Muscle of arm (tissue), 14 donors: ENCODE results near the gene CLEC18A. TPM values are rescaled to one million over a fixed set of nuclear protein-coding genes. Genes with fewer than 3 reads are reported as not detected.
"Not testable (repeated sequence)": the region's sequence is repeated elsewhere in the genome, so short reads cannot be mapped to it uniquely, and the experiment has no call there.

Source experiments
- DNase-seq: peaks from one replicate; pipeline ENCODE4 v3.0.0-alpha.2; 2013
- long read RNA-seq, 11 donors: transcript quantifications; one replicate each; lab custom pipeline, GENCODE V29; 2026
- polyA plus RNA-seq, 12 donors: library from polyadenylated mRNA; unstranded; fragments of 120-200 nt; gene quantifications; one replicate each; pipeline ENCODE4 v1.2.1, GENCODE V29; 2013; ENCODE audit not compliant: insufficient read length in 12 of 12

Gene CLEC18A
- polyA plus RNA-seq = under 1 TPM in 9 of 12 donors, not detected in 3; 0.16 to 0.90 (median 0.56) TPM
- long read RNA-seq, donor 1 = 0 reads
- long read RNA-seq, donor 2 = 0 reads
- long read RNA-seq, donor 3 = 0 reads
- long read RNA-seq, donor 4 = 0 reads
- long read RNA-seq, donor 5 = 0 reads
- long read RNA-seq, donor 6 = 0 reads
- long read RNA-seq, donor 7 = 0 reads
- long read RNA-seq, donor 8, partial matches to known transcripts = 0 of 1 reads
- long read RNA-seq, donor 8, other reads (novel, unspliced or antisense) = 0 of 1 reads
- long read RNA-seq, donor 9 = 0 reads
- long read RNA-seq, donor 10 = 0 reads
- long read RNA-seq, donor 11 = 0 reads

- not testable (repeated sequence) for DNase-seq
These were observed at the start of gene CLEC18A for GRCh38 chr16:69951017-69951671. TSS of gene CLEC18A (plus strand) at chr16:69951334. CDS start at chr16:69951367, 33 bp downstream.

DNA sequence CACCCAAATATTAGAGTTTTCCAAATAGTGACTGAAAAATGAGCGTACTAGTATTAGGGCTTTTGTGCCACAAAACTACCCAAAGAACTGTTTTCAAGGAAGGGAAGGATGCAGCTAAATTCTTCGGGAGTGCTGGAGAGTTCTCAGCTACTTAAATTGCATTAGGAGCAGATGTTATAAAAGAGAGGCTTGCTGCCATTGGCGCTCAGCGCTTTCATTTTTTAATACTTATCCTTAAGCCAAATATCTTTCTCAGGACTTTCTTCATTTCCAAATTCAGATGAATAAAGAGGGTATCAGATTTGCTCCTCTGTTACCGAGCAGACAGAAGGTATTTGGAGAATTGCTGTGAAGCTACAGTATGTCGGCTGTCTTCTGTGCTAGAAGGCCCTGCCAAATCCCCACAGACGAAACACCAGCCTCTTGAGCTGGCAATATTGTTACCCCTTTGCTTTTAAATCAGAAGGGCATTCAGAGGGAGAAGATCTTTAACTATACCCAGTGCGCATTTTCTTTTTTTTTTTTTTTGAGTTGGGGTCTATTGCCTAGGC is 47.2 kb upstream of the CLEC18A start:
- no peak for DNase-seq

DNA sequence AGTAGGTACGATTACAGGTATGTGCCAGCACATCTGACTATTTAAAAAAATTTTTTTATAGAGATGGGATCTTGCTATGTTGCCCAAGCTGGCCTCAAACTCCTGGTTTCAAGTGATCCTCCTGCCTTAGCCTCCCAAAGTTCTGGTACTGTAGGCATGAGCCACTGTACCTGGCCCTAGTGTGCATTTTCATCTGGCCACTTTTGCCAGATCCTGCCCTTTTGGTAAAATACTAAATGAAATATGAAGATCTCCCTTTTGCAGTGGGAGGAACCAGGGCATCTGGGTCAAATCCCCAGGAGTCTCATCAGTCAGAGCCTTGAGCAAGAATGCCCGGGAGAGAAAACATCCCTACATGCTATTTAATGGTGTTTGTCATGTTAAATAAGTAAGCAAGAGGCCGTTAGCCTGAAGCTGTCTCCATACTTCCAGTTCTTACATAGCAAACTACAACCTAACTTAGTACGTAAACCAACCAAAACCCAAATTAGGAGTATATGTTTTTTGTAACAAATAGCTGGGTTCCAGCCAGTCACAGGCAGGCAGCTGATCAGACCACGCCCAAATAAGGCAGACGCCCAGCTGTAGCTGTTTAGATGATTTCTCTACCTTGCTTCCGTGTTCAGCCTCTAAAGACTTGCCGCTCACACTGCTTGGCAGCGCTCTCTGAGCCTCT is 46.5 kb upstream of the CLEC18A start:
- no peak for DNase-seq

DNA sequence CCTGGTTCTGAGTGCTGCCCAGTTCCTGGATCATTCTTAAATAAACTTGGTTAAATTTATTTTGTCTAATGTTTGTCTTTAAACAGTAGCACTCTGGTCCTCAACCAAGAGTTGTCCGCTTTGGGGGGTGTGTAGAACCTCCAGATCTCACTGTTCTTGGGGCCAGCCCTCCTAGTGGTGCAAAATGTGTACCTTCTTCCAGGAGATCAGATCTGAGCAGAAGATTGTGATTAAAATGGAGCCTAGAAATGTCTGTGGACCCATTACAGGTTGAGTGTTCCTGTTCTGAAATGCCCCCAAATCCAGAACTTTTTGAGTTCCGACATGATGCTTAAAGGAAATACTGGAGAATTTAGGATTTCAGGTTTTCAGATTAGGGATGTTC is 46.0 kb upstream of the CLEC18A start:
- DNase-seq = no peak

- DNase-seq = no peak
These were observed 44.2 kb upstream of the CLEC18A start for GRCh38 chr16:69906838-69907401.

GRCh38 chr16:69909043-69909442 is 42.1 kb upstream of the CLEC18A start:
- DNase-seq = no peak

GRCh38 chr16:69909760-69910159 is 41.4 kb upstream of the CLEC18A start:
- no peak for DNase-seq

- no peak for DNase-seq
These were observed 40.2 kb upstream of the CLEC18A start for GRCh38 chr16:69910964-69911363.

DNA sequence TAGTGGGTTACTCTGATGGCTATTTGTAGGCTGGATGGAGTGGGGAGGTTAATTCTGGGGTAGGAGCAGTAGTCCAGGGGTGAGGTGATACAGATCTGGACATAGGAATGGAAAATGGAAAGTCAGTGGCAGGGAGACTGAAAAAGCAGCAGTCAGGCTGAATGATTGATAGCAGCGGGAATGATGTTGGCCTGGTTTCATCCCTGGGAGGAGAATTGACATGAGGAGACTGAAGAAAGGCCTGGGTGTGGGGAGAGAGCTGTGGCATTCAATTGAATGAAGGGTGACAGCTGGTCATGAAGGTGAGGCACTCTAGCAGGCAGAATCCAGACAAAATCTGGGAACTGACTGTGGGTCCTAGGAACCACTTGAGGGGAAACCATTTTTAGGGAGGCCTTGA is 34.7 kb upstream of the CLEC18A start:
- no peak for DNase-seq

- no peak for DNase-seq
These were observed 33.8 kb upstream of the CLEC18A start for GRCh38 chr16:69917311-69917710.

DNA sequence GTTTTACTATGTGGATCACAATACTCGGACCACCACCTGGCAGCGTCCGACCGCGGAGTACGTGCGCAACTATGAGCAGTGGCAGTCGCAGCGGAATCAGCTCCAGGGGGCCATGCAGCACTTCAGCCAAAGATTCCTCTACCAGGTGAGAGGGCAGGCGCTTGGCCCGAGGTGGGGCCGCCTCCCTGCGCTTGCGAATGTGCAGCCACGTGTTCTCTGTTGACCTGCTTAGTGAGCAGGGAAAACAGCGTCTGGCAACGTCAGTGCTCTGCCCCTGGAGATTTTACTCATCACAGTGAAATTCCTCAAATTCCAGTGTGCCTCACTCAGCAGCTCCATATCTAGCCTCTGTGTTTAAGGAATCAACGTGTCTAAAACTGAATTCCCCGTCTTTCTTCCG is 33.4 kb upstream of the CLEC18A start:
- no peak for DNase-seq

DNA sequence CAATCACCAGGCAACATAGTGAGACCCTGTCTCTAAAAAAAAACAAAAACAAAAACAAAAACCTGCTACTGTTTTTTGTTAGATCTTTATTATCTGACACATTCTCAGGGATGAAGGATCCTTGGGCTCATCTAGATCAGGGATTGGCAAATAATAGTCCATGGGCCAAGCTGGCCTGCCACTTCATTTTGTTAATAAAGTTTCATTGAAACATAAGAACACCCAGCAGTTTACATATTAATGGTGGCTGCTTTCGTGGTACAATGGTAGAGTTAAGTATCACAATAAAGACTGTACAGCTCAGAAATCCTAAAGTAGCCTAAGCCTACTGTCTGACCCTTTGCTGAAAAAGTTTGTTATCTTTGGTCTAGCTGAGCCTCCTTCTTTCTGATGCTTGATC is 32.9 kb upstream of the CLEC18A start:
- no peak for DNase-seq

GRCh38 chr16:69921127-69921526 is 30.0 kb upstream of the CLEC18A start:
- no peak for DNase-seq

DNA sequence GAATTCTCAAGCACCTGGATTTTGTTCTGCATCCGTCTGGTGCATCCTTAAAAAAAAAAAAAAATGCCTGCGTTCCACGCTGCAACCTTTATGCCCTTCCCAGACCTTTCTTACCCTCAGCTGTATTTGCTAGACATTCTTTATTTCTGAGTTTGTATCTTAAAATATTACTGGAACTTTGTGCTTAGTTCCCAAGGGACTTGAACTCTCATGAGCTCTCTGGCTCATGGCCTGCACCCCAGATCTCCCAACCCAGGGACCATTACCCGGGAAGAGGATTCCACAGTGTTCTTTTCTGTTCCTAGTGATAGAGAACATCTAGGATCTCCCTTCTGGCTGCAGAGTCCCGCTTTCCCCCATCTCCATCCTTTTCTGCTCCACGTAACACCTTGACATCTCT is 28.9 kb upstream of the CLEC18A start:
- DNase-seq = no peak

DNA sequence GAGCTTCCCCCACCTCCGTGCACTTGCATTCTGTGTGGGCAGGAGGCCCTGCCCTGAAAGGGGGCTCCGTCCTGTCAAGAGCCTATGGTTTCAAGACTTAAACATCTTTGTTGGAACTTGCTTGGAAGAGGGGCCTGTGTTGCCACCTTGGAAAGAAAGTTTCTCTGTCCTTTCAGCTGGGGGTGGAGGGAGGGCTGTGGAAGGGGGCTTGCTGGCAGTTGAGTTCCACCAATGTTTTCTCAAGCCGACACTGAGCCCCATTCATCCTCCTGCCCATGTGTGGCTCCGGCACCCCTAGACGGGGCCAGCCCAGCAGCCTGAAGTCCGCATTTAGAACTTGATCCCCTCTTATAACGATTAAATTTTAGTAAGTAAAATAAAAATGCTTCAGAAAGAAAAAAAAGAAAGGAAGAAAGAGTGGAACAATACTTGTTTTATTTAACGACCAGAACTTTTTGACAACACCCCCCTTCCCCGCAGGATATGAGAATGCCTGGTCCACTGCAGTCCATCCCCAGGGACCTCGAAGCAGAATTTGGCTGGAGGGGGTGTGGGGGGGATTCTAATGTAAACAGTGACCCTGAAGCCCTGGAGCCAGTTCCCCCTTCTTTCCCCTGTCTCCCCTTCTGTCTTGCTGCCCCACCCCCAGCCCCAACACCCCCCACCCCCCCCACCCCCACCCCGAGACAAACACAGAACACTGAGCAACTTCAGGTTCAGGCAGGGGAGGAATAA is 26.9 kb upstream of the CLEC18A start:
- no peak for DNase-seq

DNA sequence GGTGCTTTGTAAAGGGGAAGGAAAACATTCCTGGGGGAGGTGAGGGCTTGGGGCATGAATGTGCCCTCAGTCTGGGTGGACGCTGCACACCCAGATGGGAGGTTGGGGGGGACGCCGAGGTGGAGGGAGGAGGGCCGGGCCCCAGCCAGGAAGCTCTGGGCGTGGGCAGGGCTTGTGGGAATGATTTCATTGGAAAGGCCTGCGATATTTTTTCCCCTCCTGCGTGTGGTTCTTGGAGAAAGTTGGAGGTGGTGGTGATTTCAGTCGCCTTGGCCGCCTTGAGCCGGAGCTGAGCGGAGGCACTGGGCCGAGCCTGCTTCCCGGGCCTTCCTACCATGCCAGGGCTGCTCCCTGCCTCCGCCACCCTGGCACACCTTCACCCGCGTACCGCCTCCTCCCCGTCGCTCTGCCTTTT is 26.4 kb upstream of the CLEC18A start:
- peak; percentile 74 for DNase-seq

GRCh38 chr16:69925311-69925710 is 25.8 kb upstream of the CLEC18A start:
- DNase-seq = no peak

DNA sequence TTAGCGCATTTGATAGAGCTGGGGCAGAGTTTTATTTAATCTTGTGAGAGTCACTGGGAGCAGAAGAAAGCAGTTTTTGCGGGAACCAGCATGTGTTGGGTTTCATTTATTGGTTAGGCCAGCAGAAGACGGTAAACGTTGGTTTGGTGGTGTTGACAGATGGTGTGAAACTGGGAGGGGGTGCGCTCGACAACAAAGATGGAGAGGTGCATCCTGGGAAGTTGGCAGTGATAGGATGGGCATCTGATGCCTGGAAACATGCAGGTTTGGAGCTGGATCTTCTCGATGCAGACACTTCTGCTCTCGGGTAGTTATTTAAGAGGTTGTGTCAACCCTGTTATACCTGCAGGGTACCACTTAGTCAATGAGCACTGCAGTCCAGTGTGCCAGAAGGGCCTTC is 24.9 kb upstream of the CLEC18A start:
- no peak for DNase-seq

GRCh38 chr16:69927056-69927757 is 23.9 kb upstream of the CLEC18A start:
- DNase-seq = peak; percentile 67

DNA sequence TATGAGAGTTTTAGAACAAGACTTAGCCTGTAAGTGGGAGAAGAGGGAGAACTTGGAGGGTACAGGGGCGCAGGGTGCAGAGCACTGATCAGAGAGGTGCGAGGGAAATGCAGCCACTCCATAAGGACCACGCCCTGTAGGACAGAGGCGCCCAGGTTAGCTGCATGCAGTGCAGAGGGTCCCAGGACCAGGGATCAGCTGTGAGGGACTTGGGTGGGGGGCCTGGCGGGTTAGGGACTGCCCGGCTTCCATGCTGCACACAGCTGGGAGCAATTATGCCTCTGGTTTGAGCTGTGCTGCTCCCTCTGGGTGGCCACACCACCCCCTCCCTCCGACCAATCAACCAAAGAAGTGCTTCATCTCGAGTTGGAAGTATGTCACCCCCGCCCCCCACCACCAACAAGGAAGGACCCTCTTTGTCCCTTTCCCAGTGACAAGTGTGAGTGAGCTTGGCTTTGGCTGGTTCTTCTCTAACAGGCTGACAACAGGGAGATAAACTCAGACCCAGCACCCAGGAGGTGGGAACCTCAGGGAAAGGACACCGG is 22.2 kb upstream of the CLEC18A start:
- no peak for DNase-seq

DNA sequence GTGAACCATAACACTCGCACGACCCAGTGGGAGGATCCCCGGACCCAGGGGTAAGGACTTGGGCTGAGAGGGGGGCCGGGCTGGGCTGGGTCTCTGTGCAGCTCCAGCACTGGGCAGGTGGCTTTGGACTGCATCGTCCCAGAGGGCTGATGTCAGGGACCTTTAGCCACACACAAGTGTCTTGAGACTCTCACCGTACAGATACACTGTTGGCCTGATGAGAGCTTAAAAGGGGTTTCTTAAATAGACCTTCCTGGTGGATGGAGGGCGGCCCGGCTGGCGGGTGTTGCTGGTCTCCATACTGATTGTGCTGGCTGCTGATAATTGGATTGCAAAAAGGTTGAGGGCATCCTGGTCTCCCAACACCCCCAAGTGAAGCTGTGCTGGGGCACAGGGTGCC is 21.7 kb upstream of the CLEC18A start:
- DNase-seq = no peak
